NCI-H524 (cell line): ENCODE data around the gene SLC52A3.
"Not testable (repeated sequence)": the region's sequence is repeated elsewhere in the genome, so short reads cannot be mapped to it uniquely, and the experiment has no call there.

Experiments
- DNase-seq, 2 experiments: peaks; one replicate each; lab custom pipeline; 2025; lab: John Stamatoyannopoulos, UW

SLC52A3 gene

DNA sequence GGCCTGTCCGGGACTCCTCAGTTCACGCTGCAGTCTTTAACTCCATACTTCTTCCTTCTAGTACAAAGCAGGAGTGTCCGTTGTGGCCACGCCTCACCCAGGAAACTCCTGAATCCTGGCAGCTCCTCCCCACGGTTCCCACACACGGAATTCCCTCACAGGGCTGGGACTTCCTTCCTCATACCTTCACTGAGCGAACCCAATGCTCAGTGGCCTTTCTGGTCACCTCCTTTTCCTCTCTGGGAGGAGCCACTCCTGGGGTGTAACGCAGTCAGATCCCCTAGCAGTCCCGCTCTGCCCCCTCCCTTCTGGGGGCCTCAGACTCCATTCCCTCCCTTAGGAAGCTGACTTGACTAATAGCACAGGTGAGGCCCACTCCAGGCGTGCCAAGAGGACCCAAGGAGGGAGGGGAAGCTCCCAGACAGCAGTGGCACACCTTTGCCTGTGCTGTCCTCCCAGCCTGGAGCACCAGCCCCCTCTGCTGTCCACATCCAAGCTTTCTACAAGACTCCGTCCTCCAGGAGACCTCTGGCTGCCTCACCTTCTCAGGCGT, at the start of gene SLC52A3:
Gene SLC52A3 (minus strand): TSS at position 75 of the 553 bp plus-strand sequence. CDS start 2,726 bp downstream, outside the sequence.
- peak in 1 of 2 experiments; percentile 25 for DNase-seq

- peak; percentile 76 to 80 for DNase-seq
These were observed 47.8 kb upstream of the SLC52A3 start for GRCh38 chr20:815914-816606.

GRCh38 chr20:815226-815625, 46.9 kb upstream of the SLC52A3 start:
- no peak for DNase-seq

- DNase-seq: no peak
These were observed 45.1 kb upstream of the SLC52A3 start for GRCh38 chr20:813390-813789.

DNA sequence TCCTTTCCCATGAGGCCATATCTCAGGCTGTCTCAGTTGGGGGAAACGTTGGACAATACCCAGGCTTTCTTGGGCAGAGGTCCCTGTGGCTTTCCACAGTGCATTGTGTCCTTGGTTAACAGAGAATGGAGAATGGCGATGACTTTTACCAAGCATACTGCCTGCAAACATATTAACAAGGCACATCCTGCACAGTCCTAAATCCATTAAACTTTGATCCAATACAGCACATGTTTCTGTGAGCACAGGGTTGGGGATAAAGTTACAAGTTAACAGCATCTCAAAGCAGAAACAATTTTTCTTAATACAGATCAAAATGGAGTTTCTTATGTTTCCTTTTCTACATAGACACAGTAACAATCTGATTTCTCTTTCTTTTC, 44.1 kb upstream of the SLC52A3 start:
- DNase-seq: not testable (repeated sequence)

- DNase-seq: not testable (repeated sequence)
These were observed 43.6 kb upstream of the SLC52A3 start for GRCh38 chr20:811776-812434.

GRCh38 chr20:805713-806112, 37.4 kb upstream of the SLC52A3 start:
- DNase-seq: peak in 1 of 2 experiments; percentile 23

- DNase-seq: no peak
These were observed 33.4 kb upstream of the SLC52A3 start for GRCh38 chr20:801678-802077.

- not testable (repeated sequence) for DNase-seq
These were observed 31.7 kb upstream of the SLC52A3 start for GRCh38 chr20:800026-800425.

DNA sequence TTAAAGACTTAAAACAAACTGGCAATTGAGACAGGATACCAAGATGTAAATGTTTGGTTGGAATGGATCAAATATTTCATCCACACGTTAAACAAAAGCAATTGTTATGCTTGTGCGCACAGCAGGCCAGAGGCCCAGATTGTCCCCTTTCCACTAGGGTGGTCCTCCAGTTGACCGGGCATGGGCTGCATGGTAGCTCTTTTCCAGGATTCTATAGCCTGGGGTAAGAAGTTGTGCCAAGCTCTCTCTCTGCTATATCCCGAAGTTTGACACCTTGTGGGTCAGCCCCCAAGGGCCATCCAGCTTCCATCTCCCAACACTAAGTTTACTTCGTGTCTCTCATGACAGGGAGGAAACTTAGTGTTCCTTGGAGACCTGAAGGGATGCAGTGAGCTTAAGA, 30.4 kb upstream of the SLC52A3 start:
- DNase-seq: not testable (repeated sequence)

- no peak for DNase-seq
These were observed 28.6 kb upstream of the SLC52A3 start for GRCh38 chr20:796921-797320.

GRCh38 chr20:792248-792647, 23.9 kb upstream of the SLC52A3 start:
- DNase-seq: no peak

- DNase-seq: peak in 1 of 2 experiments; percentile 43
These were observed 22.8 kb upstream of the SLC52A3 start for GRCh38 chr20:791056-791455.

DNA sequence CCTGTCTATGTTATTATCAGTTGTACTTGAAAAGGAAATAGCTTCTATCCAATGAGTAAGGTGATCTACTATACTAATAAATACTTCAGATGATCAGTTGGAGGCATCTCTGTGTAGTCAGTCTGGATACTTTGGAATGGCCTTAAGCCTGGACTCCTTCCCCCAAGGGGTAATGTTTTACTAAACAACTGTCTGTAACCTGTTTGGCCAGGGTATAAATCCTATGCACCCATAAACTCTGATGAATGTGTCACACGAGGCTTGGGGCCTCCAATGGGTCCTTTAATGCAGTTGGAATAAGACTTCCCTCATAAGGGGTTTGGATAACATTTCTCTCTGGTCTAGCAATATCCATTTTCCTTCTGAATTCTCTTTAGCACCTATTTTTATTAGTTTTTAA, 19.5 kb upstream of the SLC52A3 start:
- DNase-seq: no peak

- DNase-seq: no peak
These were observed 11.5 kb upstream of the SLC52A3 start for GRCh38 chr20:779771-780170.

DNA sequence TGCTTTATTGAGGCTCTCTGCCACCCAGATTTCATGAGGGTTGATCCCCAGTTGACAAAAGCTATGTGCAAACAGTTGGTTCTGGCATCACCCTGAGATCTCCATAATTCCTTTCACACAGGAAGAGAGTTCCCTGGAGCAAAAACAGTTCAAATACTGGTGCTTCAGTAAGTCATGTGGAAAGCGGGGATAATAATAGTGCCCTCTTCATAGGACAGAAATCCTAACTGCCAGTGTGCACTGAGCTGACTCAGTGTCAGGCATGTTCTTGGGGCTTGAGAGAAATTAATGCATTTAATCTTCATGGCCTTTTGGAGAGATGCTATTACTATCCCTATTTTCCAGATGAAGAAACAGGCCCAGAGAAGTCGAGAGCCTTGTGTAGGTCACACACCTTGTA, 7.9 kb upstream of the SLC52A3 start:
- DNase-seq: no peak

DNA sequence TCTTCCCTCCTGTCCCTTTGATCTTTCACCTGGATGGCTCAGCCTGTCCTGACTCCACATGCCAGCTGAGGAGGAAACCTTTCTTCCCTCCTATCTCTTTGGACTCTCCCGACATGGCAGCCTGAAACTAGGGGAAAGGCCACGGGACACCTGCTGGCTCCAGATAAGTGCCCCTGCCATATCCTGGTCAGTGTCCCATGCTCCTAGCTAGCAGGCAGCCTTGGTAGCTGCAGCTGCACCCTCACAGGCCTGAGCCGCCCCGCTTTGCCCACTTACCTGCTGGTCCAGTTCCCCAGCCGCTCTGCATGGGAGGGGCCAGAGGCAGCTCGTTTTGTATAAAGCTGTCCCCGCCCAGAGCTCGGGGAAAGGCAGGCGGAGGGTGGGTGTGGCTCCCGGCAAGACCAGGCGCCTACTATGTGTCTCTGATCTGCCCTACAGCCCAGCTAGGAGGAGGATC, 7.4 kb upstream of the SLC52A3 start:
- DNase-seq: no peak

DNA sequence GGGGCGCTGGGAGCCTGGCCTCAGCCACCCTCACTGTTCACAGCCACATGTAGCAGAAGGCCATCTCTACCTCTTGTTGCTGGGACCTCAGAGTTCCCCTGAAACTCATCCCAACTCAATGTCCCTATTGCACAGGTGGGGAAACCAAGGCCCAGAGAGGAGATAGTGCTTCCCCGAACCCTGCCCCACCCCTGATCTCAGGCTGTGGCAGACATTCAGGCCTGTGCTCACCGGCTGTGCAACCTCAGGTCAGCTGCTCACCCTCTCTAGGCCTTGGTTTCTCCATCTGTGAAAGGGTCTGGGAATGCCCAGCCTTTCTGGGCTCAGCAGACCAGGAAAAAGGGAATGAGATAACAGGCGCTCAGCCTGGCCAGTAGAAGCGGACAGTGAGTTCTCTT, 6.4 kb upstream of the SLC52A3 start:
- DNase-seq: no peak

- peak; percentile 42 to 81 for DNase-seq
These were observed 5.8 kb upstream of the SLC52A3 start for GRCh38 chr20:774016-774659.

DNA sequence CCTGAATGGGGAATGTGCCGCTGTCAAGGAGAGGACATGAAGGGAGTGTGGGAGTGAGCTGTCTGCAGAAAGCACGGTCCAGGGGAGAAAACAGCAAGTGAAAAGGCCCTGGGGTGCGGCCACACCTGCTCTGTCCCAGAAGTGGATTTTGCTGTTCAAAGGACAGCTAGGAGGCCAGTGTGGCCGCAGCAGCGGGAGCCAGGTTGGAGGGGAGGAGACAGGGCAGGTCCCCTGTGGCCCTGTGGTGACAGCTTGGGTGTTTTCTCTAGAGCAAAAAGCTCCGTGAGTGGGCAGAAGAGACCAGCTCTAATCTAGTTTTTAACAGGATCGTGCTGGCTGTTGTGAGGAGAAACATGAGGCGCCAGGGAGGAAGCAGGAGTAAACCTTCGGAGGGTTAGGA, 4.5 kb upstream of the SLC52A3 start:
- peak in 1 of 2 experiments; percentile 49 for DNase-seq

GRCh38 chr20:771741-772464, 3.6 kb upstream of the SLC52A3 start:
- DNase-seq: no peak

DNA sequence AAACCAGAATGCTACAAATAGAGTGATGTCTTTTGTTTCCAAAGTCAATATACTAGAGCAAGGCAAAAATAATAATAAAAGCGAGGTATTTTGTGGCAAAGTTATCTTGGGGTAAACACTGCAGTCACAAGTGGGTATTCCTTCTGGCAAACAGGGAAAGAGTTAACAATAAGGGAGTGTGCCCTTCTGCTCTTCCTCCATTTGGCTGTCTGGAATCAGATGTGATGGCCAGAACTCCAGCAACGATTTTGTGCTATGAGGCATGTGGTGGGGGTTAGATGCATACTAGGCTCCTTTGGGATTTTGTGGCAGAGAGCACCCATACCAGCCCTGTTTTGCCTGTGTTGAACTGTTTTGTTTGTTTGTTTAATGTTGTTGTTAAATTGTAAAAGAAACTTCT, 2.4 kb upstream of the SLC52A3 start:
- no peak for DNase-seq
